GM18502 (cell line): ENCODE measurements around the gene SPANXA1.
"Not testable (repeated sequence)": the region's sequence is repeated elsewhere in the genome, so short reads cannot be mapped to it uniquely, and the experiment has no call there.

Experiments used
- ATAC-seq: cut with Tn5 transposase; IDR thresholded peaks from one replicate; pipeline ENCODE4 v1.9.1; 2021; ENCODE audit warnings: mild to moderate bottlenecking; ENCODE audit not compliant: unreplicated experiment, poor library complexity

Gene SPANXA1

GRCh38 chrX:141584638-141585037 is at the start of gene SPANXA1:
Gene SPANXA1 (minus strand): TSS chrX:141584738. CDS start chrX:141584678, 60 bp downstream.
- not testable (repeated sequence) for ATAC-seq

- ATAC-seq = no peak
Measured at GRCh38 chrX:141632124-141632523, 47.6 kb upstream of the SPANXA1 start.

GRCh38 chrX:141619336-141619735 is 34.8 kb upstream of the SPANXA1 start:
- ATAC-seq = no peak

- ATAC-seq = no peak
Measured at GRCh38 chrX:141609111-141609510, 24.6 kb upstream of the SPANXA1 start.

GRCh38 chrX:141589408-141589807 is 4.9 kb upstream of the SPANXA1 start, which contains the start of gene SPANXA2:
Gene SPANXA2 (plus strand): TSS chrX:141589708. CDS start chrX:141589768, 60 bp downstream.
- not testable (repeated sequence) for ATAC-seq

DNA sequence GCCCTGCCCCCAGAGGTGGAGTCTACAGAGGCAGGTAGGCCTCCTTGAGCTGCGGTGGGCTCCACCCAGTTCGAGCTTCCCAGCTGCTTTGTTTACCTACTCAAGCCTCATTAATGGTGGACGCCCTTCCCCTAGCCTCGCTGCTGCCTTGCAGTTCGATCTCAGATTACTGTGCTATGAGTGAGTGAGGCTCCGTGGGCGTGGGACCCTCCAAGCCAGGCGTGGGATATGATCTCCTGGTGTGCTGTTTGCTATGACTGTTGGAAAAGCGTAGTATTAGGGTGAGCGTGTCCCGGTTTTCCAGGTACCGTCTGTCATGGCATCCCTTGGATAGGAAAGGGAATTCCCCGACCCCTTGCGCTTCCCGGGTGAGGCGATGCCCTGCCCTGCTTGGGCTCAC is 42.0 kb downstream of the SPANXA1 start:
- ATAC-seq = not testable (repeated sequence)
